ENCODE measurements around the gene CFAP99. TPM values are rescaled to one million over a fixed set of nuclear protein-coding genes. Genes with fewer than 3 reads are reported as not detected.

Gene CFAP99
- total RNA-seq, 4 donors from 2014 or later, result not detected

DNA sequence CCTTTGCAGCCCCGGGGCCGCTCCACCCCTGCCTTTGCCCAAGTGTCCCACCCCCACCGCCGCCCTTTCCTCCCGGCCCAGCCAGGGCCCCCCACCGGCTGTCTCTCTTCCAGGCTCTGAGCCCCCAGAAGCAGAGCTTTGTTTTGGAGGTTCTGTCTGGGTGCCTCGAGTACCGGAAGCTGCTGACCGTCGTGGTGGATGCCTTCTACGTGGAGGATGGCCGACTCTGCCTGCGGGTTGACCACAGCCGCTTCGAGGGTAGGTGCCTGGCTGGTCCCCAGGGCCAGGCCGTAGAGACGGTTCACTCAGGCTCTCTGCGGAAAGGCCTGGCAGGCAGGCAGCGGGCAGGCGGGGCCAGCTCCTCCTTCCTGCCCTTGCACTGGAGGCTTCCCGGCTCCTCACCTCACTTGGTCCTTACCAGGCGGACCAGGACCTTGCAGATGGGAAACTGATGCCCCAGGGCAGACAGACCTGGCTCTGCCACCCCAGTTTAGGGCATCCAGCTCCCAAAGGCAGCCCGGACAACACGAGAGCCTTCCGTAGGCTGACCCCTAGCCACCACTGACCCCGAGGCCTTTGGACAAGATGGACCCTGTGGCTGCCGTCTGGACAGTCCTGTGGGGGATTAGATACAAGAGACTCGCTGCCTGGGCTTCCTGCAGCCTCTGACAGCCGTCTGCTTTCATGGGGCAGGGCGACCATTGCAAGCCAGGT, 18.2 kb downstream of the CFAP99 start:
- TF ChIP-seq, protein P1, sequence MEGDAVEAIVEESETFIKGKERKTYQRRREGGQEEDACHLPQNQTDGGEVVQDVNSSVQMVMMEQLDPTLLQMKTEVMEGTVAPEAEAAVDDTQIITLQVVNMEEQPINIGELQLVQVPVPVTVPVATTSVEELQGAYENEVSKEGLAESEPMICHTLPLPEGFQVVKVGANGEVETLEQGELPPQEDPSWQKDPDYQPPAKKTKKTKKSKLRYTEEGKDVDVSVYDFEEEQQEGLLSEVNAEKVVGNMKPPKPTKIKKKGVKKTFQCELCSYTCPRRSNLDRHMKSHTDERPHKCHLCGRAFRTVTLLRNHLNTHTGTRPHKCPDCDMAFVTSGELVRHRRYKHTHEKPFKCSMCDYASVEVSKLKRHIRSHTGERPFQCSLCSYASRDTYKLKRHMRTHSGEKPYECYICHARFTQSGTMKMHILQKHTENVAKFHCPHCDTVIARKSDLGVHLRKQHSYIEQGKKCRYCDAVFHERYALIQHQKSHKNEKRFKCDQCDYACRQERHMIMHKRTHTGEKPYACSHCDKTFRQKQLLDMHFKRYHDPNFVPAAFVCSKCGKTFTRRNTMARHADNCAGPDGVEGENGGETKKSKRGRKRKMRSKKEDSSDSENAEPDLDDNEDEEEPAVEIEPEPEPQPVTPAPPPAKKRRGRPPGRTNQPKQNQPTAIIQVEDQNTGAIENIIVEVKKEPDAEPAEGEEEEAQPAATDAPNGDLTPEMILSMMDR (IDR thresholded peaks at IDR 0.05), result no peak
- TF ChIP-seq POLR2A (IDR thresholded peaks at IDR 0.05), result no peak
- WGBS, 2 donors, result 78 to 84% methylated on average over 22 to 27 of the region's 30 CpGs
- no peak overlapping the region for H3K4me3 ChIP-seq (ENCODE audit: low read depth, poor library complexity, severe bottlenecking)
- intact Hi-C loops (cut with DNase I; ENCODE audit: low total_unique reads), result no loop called here
- DNase-seq (ENCODE audit: low spot score in 2 of 2), result no peak

DNA sequence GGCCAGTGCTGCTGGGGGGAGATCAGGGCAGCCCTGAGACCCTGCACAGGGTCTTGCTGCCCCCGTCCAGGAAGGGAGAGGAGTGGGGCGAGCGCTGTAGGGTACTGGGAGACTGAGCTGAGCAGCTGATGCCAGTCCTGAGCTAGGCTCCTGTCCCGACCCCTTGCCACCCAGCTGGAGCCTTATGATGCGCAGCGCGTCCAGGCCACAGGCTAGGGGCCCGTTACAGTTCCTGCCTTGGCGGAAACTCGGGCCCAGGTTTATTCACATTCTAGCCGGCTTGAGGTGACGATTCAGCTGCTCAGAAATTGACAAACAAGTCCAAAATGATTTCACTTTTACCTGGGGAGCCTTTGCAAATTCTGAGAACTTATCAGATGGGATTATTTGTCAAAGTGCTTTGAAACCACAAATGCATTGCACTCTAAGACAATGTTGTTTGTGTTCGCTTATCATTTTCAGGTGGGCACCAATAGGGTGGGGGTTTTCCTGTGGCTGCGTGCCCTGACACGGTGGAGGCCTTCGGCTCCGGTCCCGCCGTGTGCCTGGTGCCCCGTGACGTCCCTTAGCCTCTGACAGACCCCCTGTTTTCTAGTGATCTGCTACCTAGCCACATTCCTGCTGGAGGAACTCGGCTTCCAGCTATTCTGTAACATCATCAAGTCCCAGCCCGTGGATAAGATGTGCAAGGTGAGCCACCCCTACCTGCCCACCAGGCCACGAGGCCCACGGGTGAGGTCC, 18.9 kb downstream of the CFAP99 start:
- 81 to 82% methylated on average over 25 of the region's 25 CpGs for WGBS, 2 donors
- TF ChIP-seq, protein P1 (IDR thresholded peaks at IDR 0.05), result no peak
- intact Hi-C loops (cut with DNase I; ENCODE audit: low total_unique reads), result no loop called here
- DNase-seq (ENCODE audit: low spot score in 2 of 2), result no peak
- H3K4me3 ChIP-seq (ENCODE audit: low read depth, poor library complexity, severe bottlenecking), result no peak overlapping the region

DNA sequence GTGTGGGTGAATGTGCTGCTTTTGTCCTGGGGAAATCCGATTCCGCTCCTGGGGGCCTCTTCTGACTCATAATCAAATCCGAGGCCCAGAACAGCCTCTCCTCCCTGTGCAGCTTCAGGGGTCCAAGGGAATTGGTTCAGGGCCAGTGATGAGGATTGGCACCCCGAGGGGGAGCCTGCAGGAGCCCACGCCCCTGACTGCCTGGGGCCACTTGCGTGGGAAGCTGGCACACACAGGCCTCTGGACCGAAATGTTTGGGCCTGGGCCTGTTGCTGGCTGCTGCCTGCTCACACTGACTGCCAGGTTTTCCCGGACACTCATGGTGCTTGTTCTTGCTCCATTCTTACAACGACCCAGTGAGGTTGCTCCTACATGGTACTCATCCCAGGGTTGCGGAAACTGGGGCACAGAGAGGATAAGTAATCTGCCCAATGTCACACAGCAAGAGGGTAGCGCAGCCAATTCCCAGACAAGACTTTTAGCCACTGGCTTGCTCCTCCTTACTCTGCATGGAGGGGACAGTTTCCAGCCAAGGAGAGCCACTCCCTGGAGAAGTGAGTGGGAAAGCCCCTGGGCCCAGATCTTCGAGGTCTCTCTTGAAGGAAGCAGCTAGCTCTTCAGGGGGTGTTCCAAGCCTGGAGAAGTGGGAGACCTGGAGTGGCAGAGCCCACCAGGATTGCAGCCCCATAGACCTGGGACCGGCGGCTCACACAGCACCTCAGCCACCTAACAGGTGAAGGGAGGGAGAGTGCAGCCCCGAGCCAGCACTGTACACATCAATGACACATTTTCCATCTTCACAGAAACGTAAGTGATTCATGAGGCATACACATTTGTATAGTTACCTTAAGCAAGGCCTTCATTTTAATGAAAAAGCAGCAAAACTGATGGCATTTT, 20.3 kb downstream of the CFAP99 start:
- no peak for TF ChIP-seq POLR2A (IDR thresholded peaks at IDR 0.05)
- TF ChIP-seq, protein P1 (IDR thresholded peaks at IDR 0.05), result no peak
- intact Hi-C loops (cut with DNase I; ENCODE audit: low total_unique reads), result no loop called here
- no peak for DNase-seq (ENCODE audit: low spot score in 2 of 2)
- no peak overlapping the region for H3K4me3 ChIP-seq (ENCODE audit: low read depth, poor library complexity, severe bottlenecking)
- whole genome bisulfite sequencing, 2 donors, result 75 to 79% methylated on average over 12 to 14 of the region's 16 CpGs

DNA sequence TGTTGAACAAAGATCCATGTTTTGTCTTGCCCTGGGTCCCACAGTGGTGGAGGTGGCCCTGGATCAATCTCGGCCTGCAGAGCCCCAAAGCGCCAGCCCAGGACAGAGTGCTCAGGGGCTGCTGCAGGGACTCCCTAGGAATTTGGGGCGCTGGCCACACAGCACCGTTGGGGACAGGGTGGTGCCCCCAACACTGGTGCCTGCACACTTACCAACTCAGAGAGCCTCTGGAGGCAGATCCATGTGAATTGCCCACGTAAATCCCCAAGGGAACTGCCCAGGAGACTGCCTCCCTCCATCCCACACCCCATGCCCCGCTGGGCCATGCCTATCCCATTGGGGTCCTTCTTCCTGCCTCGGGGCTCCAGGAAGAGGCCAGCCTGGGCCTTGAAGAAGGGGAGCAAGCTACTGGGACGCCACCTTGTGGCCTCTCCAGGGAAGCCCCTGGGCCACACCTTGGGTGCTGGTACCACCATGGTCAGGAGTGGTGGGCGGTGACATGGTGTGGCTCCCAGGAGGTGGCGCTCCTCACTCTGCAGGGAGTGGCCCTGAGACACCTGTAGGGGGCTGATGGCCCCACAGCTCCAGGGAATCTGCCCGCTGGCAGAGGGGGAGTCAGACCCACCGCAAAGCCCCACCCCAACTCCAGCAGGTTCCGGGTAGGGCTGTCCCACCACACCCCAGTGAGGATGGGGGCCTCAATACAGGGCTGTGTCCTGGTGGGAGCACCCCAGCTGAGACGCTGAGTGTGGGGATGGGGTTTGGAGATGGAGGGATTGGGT, 22.8 kb downstream of the CFAP99 start:
- TF ChIP-seq POLR2A (IDR thresholded peaks at IDR 0.05), result no peak
- TF ChIP-seq, protein P1 (IDR thresholded peaks at IDR 0.05), result no peak
- H3K4me3 ChIP-seq (ENCODE audit: low read depth, poor library complexity, severe bottlenecking), result no peak overlapping the region
- WGBS, 2 donors, result 51 to 64% methylated on average over 7 to 13 of the region's 14 CpGs
- DNase-seq (ENCODE audit: low spot score in 2 of 2), result no peak
- intact Hi-C loops (cut with DNase I; ENCODE audit: low total_unique reads), result no loop called here
